Measurements from ENCODE around the gene SOHLH2.

GRCh38 chr13:36143738-36144137 lies 70.6 kb downstream of the SOHLH2 start:
- TF ChIP-seq ZBTB33 (IDR thresholded peaks at IDR 0.05; ENCODE audit: borderline replicate concordance, low read depth) (no peak), USF2 (IDR thresholded peaks at IDR 0.05; ENCODE audit: borderline replicate concordance, low read depth, low read length) (no peak), TEAD4 (IDR thresholded peaks at IDR 0.05; ENCODE audit: borderline replicate concordance, insufficient read depth) (no peak), RAD21 (IDR thresholded peaks at IDR 0.05; ENCODE audit: low read length) (no peak), EP300 (IDR thresholded peaks at IDR 0.05; ENCODE audit: borderline replicate concordance in 1 of 2, low read depth in 1 of 2, low read length in 1 of 2) (0 out of 4 replicates have a peak, but pooled peaks of 1 of the 2 experiments have one; percentile 29), CTCF (IDR thresholded peaks at IDR 0.05) (no peak), TCF12 (IDR thresholded peaks at IDR 0.05) (peak; percentile 41; the same call in 1 of the 2 replicates), NRF1 (IDR thresholded peaks at IDR 0.05; ENCODE audit: low read depth, low read length) (no peak), POLR2AphosphoS5 (IDR thresholded peaks at IDR 0.05; ENCODE audit: low read depth, low read length) (no peak), GABPA (IDR thresholded peaks at IDR 0.05; ENCODE audit: low read depth) (no peak)

All from SK-N-SH (cell line).